K562 (cell line): Measurements from ENCODE around the gene TAC3. TPM values are rescaled to one million over a fixed set of nuclear protein-coding genes. Genes with fewer than 3 reads are reported as not detected.

Experiments
- ATAC-seq: fragments of 200-7000 bp; cut with Tn5 transposase; 3 replicates; pipeline ENCODE4 v1.9.1; 2020; ENCODE audit warnings: moderate library complexity
- BruUV-seq: library from RNA; stranded (reverse); fragments of 400-500 nt; replicated peaks from 2 replicates; lab custom pipeline; 2021; lab: Mats Ljungman, UMichigan
- CTCF ChIA-PET: fragments of 300-600 bp; formaldehyde crosslinking; extraction: SDS; loops from one replicate; lab custom pipeline; 2021; ENCODE audit warnings: low intra/inter-chr PET ratio; lab: Yijun Ruan, JAX
- POLR2A ChIA-PET: fragments of 300-600, 350-650 bp; sonication (Branson Sonifier 250); formaldehyde crosslinking; extraction: SDS; loops from one replicate; lab custom pipeline; 2021; ENCODE audit warnings: antibody characterized with exemption, inconsistent platforms; lab: Yijun Ruan, JAX
- DNase-seq, 4 experiments: peaks; one replicate each; pipeline versions ENCODE4 v3.0.0 to v3.0.0-alpha.2; 2011 to 2018; ENCODE audit warnings: low spot score in 3 of 4, mixed read lengths in 3 of 4; ENCODE audit errors: extremely low read depth in 1 of 4
- FAIRE-seq: peaks from 2 replicates; lab custom pipeline; 2011; peaks lifted over from hg19 to GRCh38; lab: Jason Lieb, UNC
- H2AFZ ChIP-seq: 2 replicates; pipeline ENCODE4 v1.6.0; 2011; ENCODE audit warnings: low read depth, low read length, control low read depth, inconsistent platforms
- H3K27ac ChIP-seq: fragments of 200-600 bp; 3 replicates; pipeline ENCODE4 v1.8.0; 2011; ENCODE audit warnings: low read depth, mild to moderate bottlenecking, control low read depth, inconsistent platforms, low read length, moderate library complexity, mixed read lengths; ENCODE audit errors: extremely low read depth
- H3K27me3 ChIP-seq, 2 experiments: fragments of 300-600 bp in 1 of 2; 2 replicates in 1 of 2; 3 replicates in 1 of 2; pipeline versions ENCODE4 v1.6.0 to v1.8.0; 2011; ENCODE audit warnings: inconsistent platforms in 2 of 2, low read length in 2 of 2, mild to moderate bottlenecking in 1 of 2, mixed read lengths in 1 of 2, moderate library complexity in 1 of 2; ENCODE audit not compliant: control insufficient read depth in 2 of 2, insufficient read depth in 2 of 2
- H3K36me3 ChIP-seq: fragments of 300-600 bp; 3 replicates; pipeline ENCODE4 v1.8.0; 2011; ENCODE audit warnings: mild to moderate bottlenecking, low read length, inconsistent platforms; ENCODE audit not compliant: control insufficient read depth, insufficient read depth
- H3K4me1 ChIP-seq, 2 experiments: fragments of 200-600 bp in 1 of 2; replicated peaks in 1 of 2; 2 replicates in 1 of 2; 3 replicates in 1 of 2; pipeline versions ENCODE4 v1.5.1 to v1.8.0; 2011; ENCODE audit warnings: inconsistent platforms in 2 of 2, low read length in 2 of 2, mild to moderate bottlenecking in 1 of 2, mixed read lengths in 1 of 2, moderate library complexity in 1 of 2; ENCODE audit not compliant: control insufficient read depth in 2 of 2, insufficient read depth in 2 of 2
- H3K4me2 ChIP-seq: 2 replicates; pipeline ENCODE4 v1.6.1; 2011; ENCODE audit warnings: low read length, control low read depth, inconsistent platforms, mixed read lengths; ENCODE audit not compliant: insufficient read depth
- H3K4me3 ChIP-seq: fragments of 200-600 bp; sonication (generic), shearing (Covaris generic); 2 replicates; pipeline ENCODE4 v1.5.1; 2016; ENCODE audit warnings: control low read depth, inconsistent platforms
- H3K79me2 ChIP-seq: fragments of 200-600 bp; 3 replicates; pipeline ENCODE4 v1.8.0; 2011; ENCODE audit warnings: low read length, inconsistent platforms; ENCODE audit not compliant: control insufficient read depth, insufficient read depth
- H3K9ac ChIP-seq, 2 experiments: 2 replicates each; pipeline versions ENCODE4 v1.6.0 to v1.6.1; 2011; ENCODE audit warnings: low read depth in 2 of 2, low read length in 2 of 2, control low read depth in 1 of 2, inconsistent platforms in 1 of 2, mild to moderate bottlenecking in 1 of 2, mixed read lengths in 1 of 2; ENCODE audit not compliant: insufficient read depth in 1 of 2
- H3K9me1 ChIP-seq: one replicate; pipeline ENCODE4 v1.6.0; 2011; ENCODE audit warnings: inconsistent platforms, mild to moderate bottlenecking, low read length, moderate library complexity; ENCODE audit not compliant: control insufficient read depth, insufficient read depth
- H3K9me3 ChIP-seq: replicated peaks from 2 replicates; pipeline ENCODE4 v1.5.1; 2011; ENCODE audit warnings: low read depth, low read length, inconsistent platforms; ENCODE audit not compliant: control insufficient read depth, insufficient read depth
- H4K20me1 ChIP-seq: replicated peaks from 2 replicates; pipeline ENCODE4 v1.6.1; 2011; ENCODE audit warnings: low read length, inconsistent platforms, mixed read lengths; ENCODE audit not compliant: control insufficient read depth, insufficient read depth
- E2F1 ChIP-seq: sonication (generic); formaldehyde crosslinking; IDR thresholded peaks from 2 replicates; pipeline ENCODE4 v1.8.1; 2023; ENCODE audit warnings: mild to moderate bottlenecking, missing genetic modification reagents, moderate library complexity
- HDGF ChIP-seq: fragments of 450-650 bp; IDR thresholded peaks from 2 replicates; pipeline ENCODE4 v1.6.1; 2016
- HNRNPL ChIP-seq: fragments of 200-400 bp; formaldehyde crosslinking; IDR thresholded peaks from 2 replicates; pipeline ENCODE4 v1.6.1; 2017; ENCODE audit warnings: low read depth, mild to moderate bottlenecking, low read length
- WGBS: fragments of 100-300 bp; shearing (Covaris generic); methylation state at CpG from one replicate; pipeline ENCODE4 v1.1.6; 2016; ENCODE audit warnings: low coverage, mixed read lengths; ENCODE audit not compliant: insufficient coverage; ENCODE audit errors: missing lambda C conversion rate; 5-methylcytosine and 5-hydroxymethylcytosine counted together
- in situ Hi-C: fragments of 300-500 bp; cut with MboI; formaldehyde crosslinking; loops from 4 replicates; pipeline ENCODE4 v1.15.0; 2018; ENCODE audit warnings: inconsistent platforms, mixed read lengths
- intact Hi-C: fragments of 100-400 bp; cut with micrococcal nuclease; formaldehyde crosslinking; loops from 2 replicates; pipeline ENCODE4 v1.14.2; 2022
- polyA plus RNA-seq, 8 experiments: library from polyadenylated mRNA; depleted of rRNA in 4 of 8; stranded (reverse) in 5 of 8; unstranded in 3 of 8; fragments of >200 nt; fragmentation: Nextera tagmentation in 2 of 8; fragmentation: Illumina TruSeq in 1 of 8; extraction: Ambion mirVana in 2 of 8; extraction: Trizol in 1 of 8; gene quantifications; 2 replicates each; pipeline versions ENCODE4 v1.2.1 to v1.2.3, GENCODE V29; 2011 to 2014; ENCODE audit warnings: inconsistent platforms in 1 of 8, missing spikeins in 1 of 8
- total RNA-seq, 7 experiments: library from RNA; depleted of rRNA in 6 of 7; stranded (reverse); fragments of >200 nt in 6 of 7; fragmentation: Illumina TruSeq in 2 of 7; extraction: Trizol in 2 of 7; gene quantifications; 2 replicates each; pipeline versions ENCODE4 v1.2.1 to v1.2.3, GENCODE V29; 2011 to 2021; ENCODE audit warnings: low replicate concordance in 1 of 7

The TAC3 gene
- total and polyA plus RNA-seq, 9 of the 15 experiments (the other 6 are each of a cell fraction or from before 2014, with no cell fraction given) = 0.29 to 2.8 (median 1.4) TPM

- BruUV-seq = no TSS peak
- peaks cover 61% of the 10 kb centered on the region for H3K36me3 ChIP-seq
- no peak overlapping the region for H2AFZ ChIP-seq
- no peak overlapping the region for H3K4me3 ChIP-seq
- WGBS = 92% methylated on average over 13 of the region's 13 CpGs
- peaks cover 20 to 34% of the 10 kb centered on the region in 2 experiments; a peak in 4 of 5 replicates for H3K4me1 ChIP-seq
- no peak overlapping the region for H3K27ac ChIP-seq
- intact Hi-C loops = loop anchor here (10.0 kb wide), 1 partner anchor 369 kb away; the partner anchor contains the start of gene BAZ2A
- in situ Hi-C loops = loop anchor here (5.0 kb wide), 2 partner anchors 166 to 246 kb away; no protein-coding TSS in a partner anchor
- no peaks in the 10 kb centered on the region for H3K9me3 ChIP-seq
- TF ChIP-seq E2F1 (CRISPR knock-in tag) (no peak), HDGF (no peak), HNRNPL (no peak)
- ATAC-seq = no peak
- no peaks in the 10 kb centered on the region; the same call in 1 of the 2 replicates for H4K20me1 ChIP-seq
- H3K4me2 ChIP-seq = no peak overlapping the region
- ChIA-PET CTCF (no interaction called here), POLR2A (interaction anchor here (1.7 to 2.9 kb wide), 4 partner anchors 10 to 278 kb away, joined by 8 to 23 read pairs (median 9); partner anchors contain the start of genes NACA and STAT6)
- no peak for DNase-seq
- peaks cover 55% of the 10 kb centered on the region for H3K79me2 ChIP-seq
- no peak for FAIRE-seq
- no peak overlapping the region; a peak in 1 of 4 replicates for H3K9ac ChIP-seq
- peaks cover 3% of the 10 kb centered on the region for H3K9me1 ChIP-seq
- no peaks in the 10 kb centered on the region for H3K27me3 ChIP-seq
Observed at GRCh38 chr12:57003395-57003794, 12.9 kb downstream of the TAC3 start.
